ENCODE data around the gene LRP1B.

DNA sequence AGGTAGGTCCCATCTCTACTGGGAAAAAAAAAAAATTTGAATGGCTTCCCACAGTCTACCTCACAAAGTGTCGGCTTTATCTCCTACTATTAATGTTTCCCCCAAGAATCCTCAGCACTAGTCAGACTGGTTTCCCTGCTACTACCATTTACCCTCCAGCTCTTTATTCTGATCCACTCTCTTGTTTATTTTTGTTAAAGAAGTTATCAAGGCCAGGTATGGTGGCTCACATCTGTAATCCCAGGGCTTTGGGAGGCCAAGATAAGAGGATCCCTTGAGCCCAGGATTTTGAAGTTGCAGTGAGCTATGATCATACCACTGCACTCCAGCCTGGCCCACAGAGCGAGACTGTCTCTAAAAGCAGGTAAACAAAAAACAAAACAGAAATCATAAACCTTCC lies 1275.3 kb downstream of the LRP1B start:
- TF ChIP-seq POLR2A (IDR thresholded peaks at IDR 0.05) = no peak
- no peak for TF ChIP-seq CTCF (IDR thresholded peaks at IDR 0.05)

All from thyroid gland (tissue), 4 donors.